C4-2B (cell line): ENCODE results near the gene EFNB2.

Experiments
- ZFX ChIP-seq: fragments of 450-650 bp; IDR thresholded peaks from 2 replicates; pipeline ENCODE4 v1.6.1; 2017
- TF ChIP-seq, protein P1 (sequence below): fragments of 450-650 bp; conservative IDR thresholded peaks from 2 replicates; pipeline ENCODE4 v1.5.1; 2017; ENCODE audit warnings: mild to moderate bottlenecking

DNA sequence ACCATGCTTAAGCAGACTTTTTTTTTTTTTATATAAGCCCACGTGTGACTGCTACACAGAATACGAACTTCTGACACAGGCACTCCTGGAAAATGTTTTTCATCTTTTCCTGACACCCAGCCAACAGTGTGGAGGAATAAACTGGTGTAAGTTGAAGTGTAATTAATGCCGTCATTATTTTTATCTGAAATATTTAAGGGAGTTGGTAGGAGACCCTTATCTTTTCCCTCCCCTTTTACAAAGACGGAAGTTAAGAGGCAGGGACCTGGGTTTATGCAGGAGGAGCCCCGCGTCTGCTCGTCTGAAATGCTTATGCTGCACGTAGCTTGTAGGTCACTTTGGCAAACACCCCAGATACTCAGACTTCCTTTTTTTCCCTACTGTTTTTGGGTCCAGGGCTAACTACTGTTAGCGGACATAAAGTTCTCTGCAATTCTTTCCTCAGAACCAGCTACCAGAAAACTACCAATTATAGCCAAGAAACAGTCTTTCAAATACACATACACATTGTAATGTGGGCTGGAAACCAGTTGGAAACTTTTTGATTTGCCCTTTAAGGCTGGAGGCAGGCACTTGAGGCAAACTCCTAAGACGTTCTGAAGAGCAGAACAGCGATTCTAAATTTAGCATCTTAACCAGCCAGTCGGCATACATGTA, 50.8 kb downstream of the EFNB2 start:
- TF ChIP-seq, protein P1, sequence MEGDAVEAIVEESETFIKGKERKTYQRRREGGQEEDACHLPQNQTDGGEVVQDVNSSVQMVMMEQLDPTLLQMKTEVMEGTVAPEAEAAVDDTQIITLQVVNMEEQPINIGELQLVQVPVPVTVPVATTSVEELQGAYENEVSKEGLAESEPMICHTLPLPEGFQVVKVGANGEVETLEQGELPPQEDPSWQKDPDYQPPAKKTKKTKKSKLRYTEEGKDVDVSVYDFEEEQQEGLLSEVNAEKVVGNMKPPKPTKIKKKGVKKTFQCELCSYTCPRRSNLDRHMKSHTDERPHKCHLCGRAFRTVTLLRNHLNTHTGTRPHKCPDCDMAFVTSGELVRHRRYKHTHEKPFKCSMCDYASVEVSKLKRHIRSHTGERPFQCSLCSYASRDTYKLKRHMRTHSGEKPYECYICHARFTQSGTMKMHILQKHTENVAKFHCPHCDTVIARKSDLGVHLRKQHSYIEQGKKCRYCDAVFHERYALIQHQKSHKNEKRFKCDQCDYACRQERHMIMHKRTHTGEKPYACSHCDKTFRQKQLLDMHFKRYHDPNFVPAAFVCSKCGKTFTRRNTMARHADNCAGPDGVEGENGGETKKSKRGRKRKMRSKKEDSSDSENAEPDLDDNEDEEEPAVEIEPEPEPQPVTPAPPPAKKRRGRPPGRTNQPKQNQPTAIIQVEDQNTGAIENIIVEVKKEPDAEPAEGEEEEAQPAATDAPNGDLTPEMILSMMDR = no peak
- no peak for TF ChIP-seq ZFX
